ENCODE results near the gene UBE3D.

- no peak for TF ChIP-seq SIN3A (IDR thresholded peaks at IDR 0.05; ENCODE audit: borderline replicate concordance, insufficient read depth, low read length)
- TF ChIP-seq TAF1 (IDR thresholded peaks at IDR 0.05; ENCODE audit: borderline replicate concordance, insufficient read depth, low read length) = no peak
- TF ChIP-seq POLR2AphosphoS5 (IDR thresholded peaks at IDR 0.05; ENCODE audit: low read depth, low read length) = no peak
- TF ChIP-seq REST (IDR thresholded peaks at IDR 0.05; ENCODE audit: insufficient read depth in 1 of 2, low read depth in 2 of 2, low read length in 2 of 2) = no peak
- TF ChIP-seq FOXP2 (optimal IDR thresholded peaks at IDR 0.05; ENCODE audit: borderline replicate concordance, extremely low read depth, extremely low read length, insufficient read depth) = no peak
Measured at GRCh38 chr6:82995066-82995465, 70.6 kb downstream of the UBE3D start.

Measured in PFSK-1 (cell line).